ENCODE measurements around the gene GPN2.
A peak's percentile ranks its signal among the peaks of the same experiment; 100 is the strongest.

Gene GPN2

DNA sequence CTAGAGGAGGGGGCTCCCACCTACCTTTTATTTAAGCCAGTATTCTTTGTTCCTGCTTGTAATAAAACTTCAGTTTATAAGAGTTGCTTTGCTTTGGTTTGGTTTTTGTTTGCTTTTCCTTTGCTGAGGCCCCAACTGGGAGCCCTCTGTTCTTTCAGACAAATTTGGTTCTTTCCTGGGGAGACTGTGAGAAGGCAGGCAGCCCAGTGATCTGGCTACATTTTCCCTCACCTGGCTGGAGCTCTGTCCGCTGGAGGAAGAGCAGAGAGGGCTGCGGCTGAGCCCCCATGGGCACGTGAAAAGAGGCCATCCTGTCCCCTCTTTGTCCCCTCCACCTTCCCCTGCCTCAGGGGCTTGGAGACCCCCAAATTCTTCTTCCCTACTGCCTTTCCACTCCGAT, 34.4 kb downstream of the GPN2 start:
- Mint-ChIP-seq H3K36me3 (ENCODE audit: low read depth) (peaks cover 28% of the 10 kb centered on the region), H3K4me3 (no peak overlapping the region), H3K27me3 (ENCODE audit: low read depth) (peaks cover 3% of the 10 kb centered on the region), H3K27ac (no peak overlapping the region), H3K4me1 (peaks cover 14% of the 10 kb centered on the region), H3K9me3 (no peaks in the 10 kb centered on the region)
- no peak for TF ChIP-seq CTCF (IDR thresholded peaks at IDR 0.05; ENCODE audit: unreplicated experiment in 3 of 3)

DNA sequence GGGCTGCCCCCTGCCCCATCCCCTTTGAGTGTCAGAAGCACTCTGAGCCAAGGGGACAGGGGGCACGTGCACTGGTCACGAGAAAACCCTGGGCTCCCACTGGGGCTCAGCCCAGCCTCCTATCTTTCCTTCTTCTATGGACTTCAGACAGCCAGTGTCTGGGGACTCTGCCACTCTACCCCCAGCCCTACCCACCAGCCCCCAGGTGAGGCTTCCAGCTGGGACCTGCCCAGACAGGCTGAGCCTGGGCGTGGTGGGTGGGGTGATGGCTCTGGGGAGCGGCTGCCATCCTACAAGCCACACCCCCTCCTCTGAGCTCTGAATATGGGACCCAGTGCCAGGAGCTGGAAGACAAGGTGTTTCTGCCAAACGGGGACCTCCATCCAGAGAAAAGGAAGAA, 35.2 kb downstream of the GPN2 start:
- no peak overlapping the region for H3K27ac Mint-ChIP-seq
- peaks cover 3% of the 10 kb centered on the region for H3K27me3 Mint-ChIP-seq (ENCODE audit: low read depth)
- peaks cover 14% of the 10 kb centered on the region for H3K4me1 Mint-ChIP-seq
- H3K4me3 Mint-ChIP-seq, result no peak overlapping the region
- TF ChIP-seq CTCF (IDR thresholded peaks at IDR 0.05; ENCODE audit: unreplicated experiment in 3 of 3), result no peak
- peaks cover 30% of the 10 kb centered on the region for H3K36me3 Mint-ChIP-seq (ENCODE audit: low read depth)
- H3K9me3 Mint-ChIP-seq, result no peaks in the 10 kb centered on the region

- Mint-ChIP-seq H3K4me1 (peaks cover 14% of the 10 kb centered on the region), H3K36me3 (ENCODE audit: low read depth) (peaks cover 35% of the 10 kb centered on the region), H3K4me3 (no peak overlapping the region), H3K27me3 (ENCODE audit: low read depth) (peaks cover 3% of the 10 kb centered on the region), H3K27ac (no peak overlapping the region), H3K9me3 (no peaks in the 10 kb centered on the region)
- no peak for TF ChIP-seq CTCF (IDR thresholded peaks at IDR 0.05; ENCODE audit: unreplicated experiment in 3 of 3)
These were observed 36.5 kb downstream of the GPN2 start for GRCh38 chr1:26853600-26853999.

DNA sequence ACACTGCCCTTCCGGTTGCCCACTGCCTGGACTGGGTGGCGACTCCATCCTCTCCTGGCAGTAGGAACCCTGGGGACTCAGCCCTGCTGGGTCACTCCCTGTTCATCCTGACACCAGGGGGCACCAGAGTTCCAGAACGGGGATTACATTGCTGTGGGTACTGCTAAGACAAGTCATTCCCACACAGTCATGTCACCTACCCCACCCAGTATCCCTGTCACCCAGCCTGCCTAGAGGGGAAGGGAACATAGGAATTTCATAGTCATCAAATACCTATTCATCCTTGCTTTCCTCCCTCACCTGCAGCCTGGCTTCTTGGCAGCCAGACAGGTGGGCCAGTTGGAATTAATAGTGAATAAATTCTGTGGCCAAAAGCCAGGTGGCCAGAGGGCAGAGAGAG, 36.9 kb downstream of the GPN2 start:
- H3K27me3 Mint-ChIP-seq (ENCODE audit: low read depth), result peaks cover 3% of the 10 kb centered on the region
- H3K4me1 Mint-ChIP-seq, result peaks cover 10% of the 10 kb centered on the region
- no peaks in the 10 kb centered on the region for H3K9me3 Mint-ChIP-seq
- no peak overlapping the region for H3K4me3 Mint-ChIP-seq
- peaks cover 38% of the 10 kb centered on the region for H3K36me3 Mint-ChIP-seq (ENCODE audit: low read depth)
- peak; percentile 54 to 72 (median 67) for TF ChIP-seq CTCF (IDR thresholded peaks at IDR 0.05; ENCODE audit: unreplicated experiment in 3 of 3)
- no peak overlapping the region for H3K27ac Mint-ChIP-seq

GRCh38 chr1:26852701-26853100, 37.4 kb downstream of the GPN2 start:
- Mint-ChIP-seq H3K27me3 (ENCODE audit: low read depth) (peaks cover 3% of the 10 kb centered on the region), H3K4me1 (peaks cover 5% of the 10 kb centered on the region), H3K27ac (no peak overlapping the region), H3K4me3 (no peak overlapping the region), H3K9me3 (no peaks in the 10 kb centered on the region), H3K36me3 (ENCODE audit: low read depth) (peaks cover 41% of the 10 kb centered on the region)
- no peak for TF ChIP-seq CTCF (IDR thresholded peaks at IDR 0.05; ENCODE audit: unreplicated experiment in 3 of 3)

DNA sequence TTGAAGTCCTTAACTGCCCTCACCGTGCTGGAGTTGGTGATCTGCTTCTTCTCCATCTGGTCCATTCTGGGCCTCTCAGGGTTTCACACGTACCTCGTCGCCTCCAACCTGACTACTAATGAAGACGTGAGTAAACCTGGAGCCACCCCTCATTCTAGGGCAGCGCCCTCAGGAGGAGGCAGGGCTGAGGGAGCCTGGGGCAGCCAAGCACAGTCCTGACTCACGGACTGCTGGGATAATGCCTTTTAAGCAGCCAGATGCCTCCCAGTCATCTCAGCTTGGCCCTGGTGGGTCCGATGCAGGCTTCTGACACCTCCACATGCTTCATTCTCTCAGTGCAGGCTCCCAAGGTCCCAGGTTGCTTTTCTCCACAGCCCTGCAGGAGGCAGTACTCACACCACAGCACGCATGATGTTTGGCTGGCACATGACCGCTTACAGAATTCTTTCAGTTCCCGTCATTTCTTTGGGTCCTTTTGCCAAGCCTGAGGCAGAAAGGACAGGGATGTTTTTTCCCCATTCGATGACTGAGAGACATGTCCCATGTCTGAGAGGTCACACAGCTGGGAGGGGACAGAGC, 38.9 kb downstream of the GPN2 start:
- H3K9me3 Mint-ChIP-seq, result no peaks in the 10 kb centered on the region
- H3K4me3 Mint-ChIP-seq, result no peak overlapping the region
- peaks cover 3% of the 10 kb centered on the region for H3K27me3 Mint-ChIP-seq (ENCODE audit: low read depth)
- H3K4me1 Mint-ChIP-seq, result no peaks in the 10 kb centered on the region
- TF ChIP-seq CTCF (IDR thresholded peaks at IDR 0.05; ENCODE audit: unreplicated experiment in 3 of 3), result no peak
- no peak overlapping the region for H3K27ac Mint-ChIP-seq
- H3K36me3 Mint-ChIP-seq (ENCODE audit: low read depth), result peaks cover 48% of the 10 kb centered on the region
